Coronary artery (tissue), 2 donors: ENCODE measurements around the gene MYH15.

Experiments
- DNase-seq: peaks from one replicate; pipeline ENCODE4 v3.0.0-alpha.2; 2017; ENCODE audit warnings: low spot score
- H3K27ac ChIP-seq, 2 donors: fragments of 200-600 bp; sonication (generic); one replicate each; pipeline ENCODE4 v1.5.1; 2016 to 2019
- H3K4me3 ChIP-seq: fragments of 200-600 bp; sonication (generic); 2 replicates; pipeline ENCODE4 v1.5.1; 2016; ENCODE audit warnings: mild to moderate bottlenecking, moderate library complexity
- TF ChIP-seq, protein P1 (sequence below): fragments of 200-600 bp; sonication (generic); IDR thresholded peaks from one replicate; pipeline ENCODE4 v1.5.1; 2019; ENCODE audit warnings: antibody characterized with exemption

MYH15 gene

DNA sequence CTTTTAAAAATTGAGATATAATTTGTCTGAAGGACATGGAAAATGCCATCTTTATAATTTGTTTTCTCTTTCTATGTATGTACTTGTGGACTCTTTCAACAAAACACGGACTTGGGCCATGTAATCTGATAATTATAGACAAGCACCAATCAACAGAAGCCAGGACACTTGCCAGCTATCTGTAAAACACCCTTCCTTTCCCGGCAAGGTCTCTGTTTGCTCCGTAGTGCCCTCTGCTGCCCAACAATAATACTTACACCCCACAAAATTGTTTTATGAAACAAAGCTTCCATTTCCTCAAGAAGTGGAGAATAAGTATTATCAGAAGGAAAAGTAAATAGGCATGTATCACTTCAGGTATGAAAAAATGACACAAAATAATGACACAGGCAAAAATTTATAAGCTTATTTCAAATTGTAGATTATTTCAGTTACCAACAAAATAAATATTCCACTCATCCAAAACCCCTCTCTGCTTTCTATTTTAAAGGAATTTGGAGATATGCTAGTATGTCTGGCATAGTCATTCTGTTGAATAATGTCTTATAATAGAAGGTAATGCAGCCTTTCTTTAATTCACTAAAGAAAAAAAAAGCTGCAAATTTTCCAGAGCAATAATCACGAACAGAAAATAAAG is 32.8 kb downstream of the MYH15 start:
- DNase-seq = no peak
- TF ChIP-seq, protein P1, sequence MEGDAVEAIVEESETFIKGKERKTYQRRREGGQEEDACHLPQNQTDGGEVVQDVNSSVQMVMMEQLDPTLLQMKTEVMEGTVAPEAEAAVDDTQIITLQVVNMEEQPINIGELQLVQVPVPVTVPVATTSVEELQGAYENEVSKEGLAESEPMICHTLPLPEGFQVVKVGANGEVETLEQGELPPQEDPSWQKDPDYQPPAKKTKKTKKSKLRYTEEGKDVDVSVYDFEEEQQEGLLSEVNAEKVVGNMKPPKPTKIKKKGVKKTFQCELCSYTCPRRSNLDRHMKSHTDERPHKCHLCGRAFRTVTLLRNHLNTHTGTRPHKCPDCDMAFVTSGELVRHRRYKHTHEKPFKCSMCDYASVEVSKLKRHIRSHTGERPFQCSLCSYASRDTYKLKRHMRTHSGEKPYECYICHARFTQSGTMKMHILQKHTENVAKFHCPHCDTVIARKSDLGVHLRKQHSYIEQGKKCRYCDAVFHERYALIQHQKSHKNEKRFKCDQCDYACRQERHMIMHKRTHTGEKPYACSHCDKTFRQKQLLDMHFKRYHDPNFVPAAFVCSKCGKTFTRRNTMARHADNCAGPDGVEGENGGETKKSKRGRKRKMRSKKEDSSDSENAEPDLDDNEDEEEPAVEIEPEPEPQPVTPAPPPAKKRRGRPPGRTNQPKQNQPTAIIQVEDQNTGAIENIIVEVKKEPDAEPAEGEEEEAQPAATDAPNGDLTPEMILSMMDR = peak; percentile 53
- no peak overlapping the region for H3K4me3 ChIP-seq
- no peak overlapping the region for H3K27ac ChIP-seq

DNA sequence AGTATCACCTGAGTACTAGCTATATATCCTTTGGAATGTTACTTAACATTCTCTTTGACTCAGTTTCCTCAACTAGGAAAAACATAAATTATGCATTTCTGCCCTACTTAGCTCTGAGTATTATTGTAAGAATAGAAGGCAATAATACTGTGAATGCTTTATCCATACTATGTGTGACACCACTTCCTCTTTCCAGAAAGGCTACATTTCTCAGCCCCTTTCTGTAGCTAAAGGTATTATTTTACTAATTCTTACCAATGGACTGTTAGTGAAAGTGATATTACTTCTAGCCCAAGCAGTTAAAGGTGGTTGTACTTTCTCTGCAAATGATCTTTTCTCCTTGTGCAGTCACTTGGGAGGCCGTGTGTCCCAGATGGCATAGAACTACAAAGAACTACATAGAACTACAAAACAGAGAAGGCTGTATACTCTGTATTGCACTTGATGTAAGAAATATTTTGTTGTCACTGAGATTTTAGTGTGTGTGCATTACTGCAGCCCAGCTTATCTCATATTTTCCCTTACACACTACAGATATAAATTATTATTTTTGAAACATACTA is 35.1 kb downstream of the MYH15 start:
- no peak for DNase-seq
- TF ChIP-seq, protein P1 = no peak
- Histone ChIP-seq H3K4me3 (no peak overlapping the region), H3K27ac (no peak overlapping the region)

GRCh38 chr3:108474581-108474980 is 35.8 kb downstream of the MYH15 start:
- H3K27ac ChIP-seq = no peak overlapping the region
- no peak for DNase-seq
- H3K4me3 ChIP-seq = no peak overlapping the region
- TF ChIP-seq, protein P1 = no peak

GRCh38 chr3:108473711-108474110 is 36.7 kb downstream of the MYH15 start:
- TF ChIP-seq, protein P1 = no peak
- no peak for DNase-seq
- H3K27ac ChIP-seq = no peak overlapping the region

GRCh38 chr3:108472001-108472591 is 38.3 kb downstream of the MYH15 start:
- H3K27ac ChIP-seq = no peak overlapping the region
- DNase-seq = no peak
- TF ChIP-seq, protein P1 = no peak

More at GRCh38 chr3:108473711-108474110, 36.7 kb downstream of the MYH15 start:
- H3K4me3 ChIP-seq = no peak overlapping the region

DNA sequence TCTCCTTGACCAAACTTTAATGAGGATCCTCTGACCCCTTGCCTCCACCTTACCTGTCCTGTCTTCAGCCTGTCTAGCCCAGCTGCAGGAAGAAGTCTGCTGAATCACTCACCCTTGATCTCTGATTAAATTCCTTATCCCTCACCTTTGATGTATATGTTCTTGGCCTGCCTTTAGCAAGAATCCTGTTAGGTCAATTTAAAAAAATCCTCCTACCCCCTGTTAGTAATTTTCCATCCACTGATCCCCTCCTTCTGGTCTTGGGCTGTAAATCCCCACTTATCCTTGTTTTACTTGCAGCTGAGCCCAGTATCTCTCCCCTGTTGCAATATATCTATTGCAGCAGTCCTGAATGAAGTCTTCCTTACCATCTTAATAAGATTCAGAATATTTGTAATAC is 39.0 kb downstream of the MYH15 start:
- Histone ChIP-seq H3K27ac (no peak overlapping the region), H3K4me3 (no peak overlapping the region)
- TF ChIP-seq, protein P1 = no peak
- DNase-seq = no peak

More at GRCh38 chr3:108472001-108472591, 38.3 kb downstream of the MYH15 start:
- no peak overlapping the region for H3K4me3 ChIP-seq

GRCh38 chr3:108469126-108469525 is 41.3 kb downstream of the MYH15 start:
- TF ChIP-seq, protein P1 = no peak
- Histone ChIP-seq H3K27ac (no peak overlapping the region), H3K4me3 (no peak overlapping the region)
- DNase-seq = no peak
